Gastroesophageal sphincter (tissue), 3 donors: ENCODE measurements around the gene PARD3B.

Experiments
- CTCF ChIP-seq, 4 experiments: fragments of 200-600 bp in 2 of 4; fragments of 450-650 bp in 2 of 4; sonication (generic) in 1 of 4; IDR thresholded peaks; one replicate each; pipeline ENCODE4 v1.5.1; 2017 to 2019; ENCODE audit warnings: antibody characterized with exemption in 4 of 4, mild to moderate bottlenecking in 2 of 4, moderate library complexity in 2 of 4
- EP300 ChIP-seq: sonication (generic); formaldehyde crosslinking; IDR thresholded peaks from one replicate; pipeline ENCODE4 v1.6.1; 2017; ENCODE audit warnings: antibody characterized with exemption, mild to moderate bottlenecking
- POLR2A ChIP-seq, 2 donors: fragments of 450-650 bp; IDR thresholded peaks; one replicate each; pipeline ENCODE4 v1.6.1; 2017; ENCODE audit warnings: antibody characterized with exemption in 2 of 2, mild to moderate bottlenecking in 2 of 2, moderate library complexity in 1 of 2
- POLR2AphosphoS5 ChIP-seq: sonication (generic); formaldehyde crosslinking; IDR thresholded peaks from one replicate; pipeline ENCODE4 v1.6.1; 2017; ENCODE audit warnings: antibody characterized with exemption

DNA sequence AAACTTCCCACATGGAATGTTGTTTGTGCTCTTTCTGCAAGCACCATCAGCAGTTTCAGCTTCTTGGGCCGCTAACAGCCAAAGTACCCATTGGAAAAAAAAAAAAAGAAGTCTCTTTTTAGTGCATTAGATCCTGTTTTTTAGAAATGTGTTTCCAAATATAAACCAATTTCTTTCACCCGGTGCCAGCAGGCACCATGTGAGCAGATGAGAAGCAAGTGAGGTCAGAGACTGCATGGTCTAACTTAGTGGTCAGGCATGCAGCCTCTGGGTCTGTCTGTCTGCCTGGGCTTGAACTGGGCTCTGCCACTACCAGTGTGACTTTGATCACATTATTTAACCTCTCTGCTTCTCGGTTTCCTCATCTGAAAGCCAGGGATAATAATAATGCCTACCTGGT, 1061.9 kb downstream of the PARD3B start:
- no peak for TF ChIP-seq CTCF (IDR thresholded peaks at IDR 0.05)
- TF ChIP-seq POLR2AphosphoS5: no peak
- no peak for TF ChIP-seq POLR2A (IDR thresholded peaks at IDR 0.05)
- no peak for TF ChIP-seq EP300
